NB4 (cell line): ENCODE data around the gene PABPC3.

Experiments
- CTCF ChIP-seq: IDR thresholded peaks from one replicate; pipeline ENCODE4 v1.5.1; 2012; ENCODE audit warnings: low read depth, low read length
- MYC ChIP-seq: IDR thresholded peaks from 2 replicates; pipeline ENCODE4 v1.6.1; 2011; ENCODE audit warnings: low read depth, low read length
- POLR2A ChIP-seq: IDR thresholded peaks from 2 replicates; pipeline ENCODE4 v1.6.1; 2011; ENCODE audit warnings: mild to moderate bottlenecking; ENCODE audit not compliant: insufficient read length; ENCODE audit errors: extremely low read depth
- TF ChIP-seq, protein P1 (sequence below): IDR thresholded peaks from 2 replicates; pipeline ENCODE4 v1.6.1; 2011; ENCODE audit warnings: low read depth, low read length

DNA sequence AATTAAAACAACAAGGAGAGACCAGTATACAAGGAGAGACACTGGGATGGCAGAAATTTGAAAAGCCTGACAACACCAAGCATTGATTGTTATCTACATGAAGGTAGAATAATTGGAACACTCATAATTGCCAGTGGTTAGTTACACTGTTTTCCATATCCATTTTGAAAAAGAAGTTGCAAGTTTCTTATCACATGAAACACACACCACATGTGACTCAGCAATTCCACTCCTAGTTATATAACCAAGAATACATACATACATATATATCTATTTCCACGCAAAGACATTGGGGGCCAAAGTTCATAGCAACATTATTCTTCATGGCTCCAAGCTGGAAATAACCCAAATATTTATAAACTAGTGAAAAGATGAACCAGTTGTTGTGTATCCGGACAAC, 15.2 kb upstream of the PABPC3 start:
- TF ChIP-seq CTCF (no peak), POLR2A (no peak), MYC (no peak)
- TF ChIP-seq, protein P1, sequence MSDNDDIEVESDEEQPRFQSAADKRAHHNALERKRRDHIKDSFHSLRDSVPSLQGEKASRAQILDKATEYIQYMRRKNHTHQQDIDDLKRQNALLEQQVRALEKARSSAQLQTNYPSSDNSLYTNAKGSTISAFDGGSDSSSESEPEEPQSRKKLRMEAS, result no peak
